Mesodermal cell (in vitro differentiated cells): Measurements from ENCODE around the gene FAS. TPM values are rescaled to one million over a fixed set of nuclear protein-coding genes. Genes with fewer than 3 reads are reported as not detected.

ENCODE experiments used
- H3K27ac ChIP-seq: 2 replicates; pipeline ENCODE4 v1.7.0; 2013; ENCODE audit warnings: mild to moderate bottlenecking, low read depth, low read length, moderate library complexity; ENCODE audit not compliant: severe bottlenecking
- H3K36me3 ChIP-seq: 2 replicates; pipeline ENCODE4 v1.7.1; 2013; ENCODE audit warnings: mild to moderate bottlenecking, low read length, moderate library complexity; ENCODE audit not compliant: control insufficient read depth, insufficient read depth
- H3K4me1 ChIP-seq: one replicate; pipeline ENCODE4 v1.7.1; 2013; ENCODE audit warnings: mild to moderate bottlenecking, low read length; ENCODE audit not compliant: insufficient read depth, control insufficient read depth, poor library complexity, severe bottlenecking
- H3K4me3 ChIP-seq: 2 replicates; pipeline ENCODE4 v1.7.0; 2013; ENCODE audit warnings: low read length, control low read depth, mild to moderate bottlenecking; ENCODE audit not compliant: insufficient read depth, poor library complexity, severe bottlenecking; ENCODE audit errors: extremely low read depth
- H3K9me3 ChIP-seq: 2 replicates; pipeline ENCODE4 v1.7.1; 2013; ENCODE audit warnings: mild to moderate bottlenecking, low read length, moderate library complexity; ENCODE audit not compliant: control insufficient read depth
- WGBS, 2 experiments: methylation state at CpG; one replicate each; pipeline ENCODE4 v1.1.5; 2013; ENCODE audit warnings: missing lambda C conversion rate in 2 of 2; ENCODE audit not compliant: insufficient coverage in 2 of 2; 5-methylcytosine and 5-hydroxymethylcytosine counted together
- polyA plus RNA-seq, 2 experiments: library from polyadenylated mRNA; stranded (reverse); fragments of 50-300 nt; gene quantifications; one replicate each; pipeline ENCODE4 v1.2.3, GENCODE V29; 2013

FAS gene
- 10.2 TPM for polyA plus RNA-seq (2013, experiment 1 of 2)
- 8.8 TPM for polyA plus RNA-seq (2013, experiment 2 of 2)

DNA sequence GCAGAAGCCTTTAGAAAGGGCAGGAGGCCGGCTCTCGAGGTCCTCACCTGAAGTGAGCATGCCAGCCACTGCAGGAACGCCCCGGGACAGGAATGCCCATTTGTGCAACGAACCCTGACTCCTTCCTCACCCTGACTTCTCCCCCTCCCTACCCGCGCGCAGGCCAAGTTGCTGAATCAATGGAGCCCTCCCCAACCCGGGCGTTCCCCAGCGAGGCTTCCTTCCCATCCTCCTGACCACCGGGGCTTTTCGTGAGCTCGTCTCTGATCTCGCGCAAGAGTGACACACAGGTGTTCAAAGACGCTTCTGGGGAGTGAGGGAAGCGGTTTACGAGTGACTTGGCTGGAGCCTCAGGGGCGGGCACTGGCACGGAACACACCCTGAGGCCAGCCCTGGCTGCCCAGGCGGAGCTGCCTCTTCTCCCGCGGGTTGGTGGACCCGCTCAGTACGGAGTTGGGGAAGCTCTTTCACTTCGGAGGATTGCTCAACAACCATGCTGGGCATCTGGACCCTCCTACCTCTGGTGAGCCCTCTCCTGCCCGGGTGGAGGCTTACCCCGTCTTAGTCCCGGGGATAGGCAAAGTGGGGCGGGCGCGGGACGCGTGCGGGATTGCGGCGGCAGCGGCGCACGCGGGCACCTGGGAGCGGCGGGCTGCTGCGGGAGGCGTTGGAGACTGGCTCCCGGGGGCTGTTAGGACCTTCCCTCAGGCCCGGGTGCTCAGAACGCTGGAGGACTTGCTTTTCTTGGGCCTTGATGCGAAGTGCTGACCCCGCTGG lies at the start of gene FAS:
TSS of gene FAS (plus strand) at position 415 of the 777 bp plus-strand sequence. CDS start at position 494, 79 bp downstream.
- 0 to 1% methylated on average over 38 to 44 of the region's 51 CpGs for WGBS, 2 experiments
- H3K4me3 ChIP-seq, result peak within 1 kb of the TSS; percentile 88
- peaks cover 12% of the 10 kb centered on the region for H3K4me1 ChIP-seq
- no peaks in the 10 kb centered on the region for H3K9me3 ChIP-seq
- H3K36me3 ChIP-seq, result no peaks in the 10 kb centered on the region
- H3K27ac ChIP-seq, result peak within 1 kb of the TSS; percentile 51

DNA sequence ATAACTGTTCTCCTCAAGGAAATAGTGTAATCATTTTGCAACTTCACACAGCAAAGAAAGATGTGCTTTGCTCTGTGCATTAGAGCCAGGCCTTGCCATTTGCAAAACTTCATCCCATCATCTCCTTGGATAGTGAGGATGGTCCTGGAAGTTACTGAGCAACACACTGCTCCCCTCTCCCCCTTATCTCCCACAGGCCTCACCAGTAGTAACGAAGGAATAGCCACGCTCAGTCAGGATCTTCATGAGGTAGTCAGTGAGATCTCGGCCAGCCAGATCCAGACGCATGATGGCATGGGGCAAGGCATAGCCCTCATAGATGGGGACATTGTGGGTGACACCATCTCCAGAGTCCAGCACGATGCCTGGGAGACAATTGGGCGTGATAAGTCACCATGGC lies 49.6 kb upstream of the FAS start:
- Histone ChIP-seq H3K4me1 (no peaks in the 10 kb centered on the region), H3K9me3 (no peaks in the 10 kb centered on the region), H3K4me3 (no peak overlapping the region), H3K27ac (no peak overlapping the region), H3K36me3 (peaks cover 53% of the 10 kb centered on the region)
- WGBS, 2 experiments, result 92 to 93% methylated on average over 6 of the region's 6 CpGs

DNA sequence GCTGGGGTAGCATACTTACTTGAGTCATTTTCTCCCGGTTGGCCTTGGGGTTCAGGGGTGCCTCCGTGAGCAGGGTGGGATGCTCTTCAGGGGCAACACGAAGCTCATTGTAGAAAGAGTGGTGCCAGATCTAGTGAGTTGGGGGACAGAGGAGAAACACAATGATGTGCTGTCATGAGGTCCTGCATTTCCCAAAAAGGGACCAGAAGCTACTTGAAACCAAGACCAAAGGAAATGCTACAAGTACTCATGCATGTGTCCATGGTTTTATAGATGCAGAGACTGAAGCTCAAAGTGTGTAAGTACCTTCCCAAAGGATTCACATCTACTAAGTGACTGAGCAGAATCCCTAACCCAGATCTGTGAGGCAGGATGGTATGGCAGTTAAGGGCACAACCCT lies 46.8 kb upstream of the FAS start:
- no peak overlapping the region for H3K27ac ChIP-seq
- 100% methylated on average over 1 to 3 of the region's 3 CpGs for WGBS, 2 experiments
- H3K9me3 ChIP-seq, result no peaks in the 10 kb centered on the region
- H3K36me3 ChIP-seq, result peaks cover 45% of the 10 kb centered on the region
- no peak overlapping the region for H3K4me3 ChIP-seq
- H3K4me1 ChIP-seq, result no peaks in the 10 kb centered on the region

DNA sequence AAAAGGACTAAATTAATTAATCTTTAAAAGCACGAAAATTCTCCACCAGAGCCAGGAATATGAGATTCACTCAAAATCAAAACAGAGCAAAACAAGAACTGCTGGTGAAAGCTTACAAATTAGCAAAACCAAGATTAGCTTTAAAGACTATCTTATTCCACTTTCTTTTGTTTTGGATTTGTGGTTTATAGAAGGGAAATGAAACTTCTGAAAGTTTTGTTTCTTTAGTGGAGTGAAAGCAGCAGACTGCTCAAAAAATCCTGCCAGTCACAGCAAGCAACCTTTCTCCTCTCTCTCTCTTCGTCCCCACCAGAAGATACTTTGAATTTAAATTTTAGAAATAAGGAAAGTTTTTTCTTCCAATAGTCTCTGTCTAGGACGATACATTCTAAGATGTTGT lies 45.8 kb upstream of the FAS start:
- Histone ChIP-seq H3K4me3 (no peak overlapping the region), H3K9me3 (no peaks in the 10 kb centered on the region), H3K4me1 (no peaks in the 10 kb centered on the region), H3K36me3 (peaks cover 40% of the 10 kb centered on the region), H3K27ac (no peak overlapping the region)
- 88% methylated on average over 1 of the region's 3 CpGs; no CpG with 5 or more reads in 1 of the 2 experiments for WGBS, 2 experiments

DNA sequence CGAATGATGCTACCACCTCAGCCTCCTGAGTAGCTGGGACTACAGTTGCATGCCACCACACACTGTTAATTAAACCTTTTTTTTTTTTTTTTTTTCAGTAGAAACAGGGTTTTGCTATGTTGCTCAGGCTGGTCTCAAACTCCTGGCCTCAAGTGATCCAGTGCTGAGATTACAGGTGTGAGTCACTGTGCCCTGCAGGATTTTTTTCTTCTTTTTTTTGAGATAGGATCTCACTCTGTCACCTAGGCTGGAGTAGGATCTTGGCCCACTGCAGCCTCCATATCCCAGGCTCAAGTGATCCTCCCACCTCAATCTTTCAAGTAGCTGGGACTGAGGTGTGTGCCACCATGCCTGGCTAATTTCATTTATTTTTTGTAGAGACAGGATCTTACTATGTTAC lies 44.4 kb upstream of the FAS start:
- no peak overlapping the region for H3K27ac ChIP-seq
- 100% methylated on average over 1 of the region's 1 CpG; no CpG with 5 or more reads in 1 of the 2 experiments for WGBS, 2 experiments
- peaks cover 31% of the 10 kb centered on the region for H3K36me3 ChIP-seq
- H3K4me1 ChIP-seq, result peaks cover 4% of the 10 kb centered on the region
- no peak overlapping the region for H3K4me3 ChIP-seq
- H3K9me3 ChIP-seq, result no peaks in the 10 kb centered on the region

DNA sequence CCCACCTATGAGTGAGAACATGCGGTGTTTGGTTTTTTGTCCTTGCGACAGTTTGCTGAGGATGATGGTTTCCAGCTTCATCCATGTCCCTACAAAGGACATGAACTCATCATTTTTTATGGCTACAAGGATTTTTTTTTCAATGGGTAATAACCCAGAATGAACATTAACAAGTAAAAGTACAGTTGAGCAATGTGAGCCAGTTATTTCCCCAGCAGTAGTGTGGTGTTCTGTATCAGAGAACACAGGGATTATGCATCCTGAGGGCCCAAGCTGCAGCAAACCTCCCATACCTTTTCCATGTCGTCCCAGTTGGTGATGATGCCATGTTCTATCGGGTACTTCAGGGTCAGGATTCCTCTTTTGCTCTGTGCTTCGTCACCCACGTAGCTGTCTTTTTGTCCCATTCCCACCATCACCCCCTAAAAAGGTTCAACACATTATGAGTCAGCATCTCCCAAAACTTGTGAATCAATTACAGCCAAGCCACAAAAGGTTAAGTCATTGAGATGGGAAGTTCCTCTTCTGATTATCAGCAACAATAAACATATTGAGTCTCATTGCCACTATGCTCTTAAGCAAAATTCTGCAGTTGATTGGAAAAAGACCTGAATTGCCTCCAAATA lies 43.5 kb upstream of the FAS start:
- H3K27ac ChIP-seq, result no peak overlapping the region
- WGBS, 2 experiments, result 88 to 100% methylated on average over 1 to 4 of the region's 6 CpGs
- peaks cover 10% of the 10 kb centered on the region for H3K4me1 ChIP-seq
- no peak overlapping the region for H3K4me3 ChIP-seq
- peaks cover 30% of the 10 kb centered on the region for H3K36me3 ChIP-seq
- H3K9me3 ChIP-seq, result no peaks in the 10 kb centered on the region

DNA sequence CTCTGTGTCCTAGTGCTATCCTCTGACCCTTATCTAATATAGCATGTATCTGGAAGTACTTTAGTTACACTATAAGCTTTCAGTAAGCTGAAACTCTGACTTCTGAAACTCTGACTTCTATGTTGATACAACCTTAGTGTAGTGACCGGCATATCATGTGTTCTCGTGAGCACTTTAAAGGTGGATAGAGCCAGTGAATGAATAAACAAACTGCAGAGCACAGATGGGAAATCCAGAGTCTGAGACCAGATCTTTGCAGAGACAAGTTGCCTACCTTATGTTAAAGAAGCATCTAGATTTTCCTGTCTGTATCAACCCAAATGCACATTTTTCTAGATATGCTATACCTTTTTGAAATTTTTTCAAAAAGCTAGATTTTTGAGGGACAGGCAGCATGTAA lies 41.5 kb upstream of the FAS start:
- Histone ChIP-seq H3K4me3 (no peak overlapping the region), H3K36me3 (peaks cover 15% of the 10 kb centered on the region), H3K9me3 (no peaks in the 10 kb centered on the region), H3K4me1 (peaks cover 11% of the 10 kb centered on the region), H3K27ac (no peak overlapping the region)
- WGBS, 2 experiments, result 100% methylated on average over 2 of the region's 2 CpGs

DNA sequence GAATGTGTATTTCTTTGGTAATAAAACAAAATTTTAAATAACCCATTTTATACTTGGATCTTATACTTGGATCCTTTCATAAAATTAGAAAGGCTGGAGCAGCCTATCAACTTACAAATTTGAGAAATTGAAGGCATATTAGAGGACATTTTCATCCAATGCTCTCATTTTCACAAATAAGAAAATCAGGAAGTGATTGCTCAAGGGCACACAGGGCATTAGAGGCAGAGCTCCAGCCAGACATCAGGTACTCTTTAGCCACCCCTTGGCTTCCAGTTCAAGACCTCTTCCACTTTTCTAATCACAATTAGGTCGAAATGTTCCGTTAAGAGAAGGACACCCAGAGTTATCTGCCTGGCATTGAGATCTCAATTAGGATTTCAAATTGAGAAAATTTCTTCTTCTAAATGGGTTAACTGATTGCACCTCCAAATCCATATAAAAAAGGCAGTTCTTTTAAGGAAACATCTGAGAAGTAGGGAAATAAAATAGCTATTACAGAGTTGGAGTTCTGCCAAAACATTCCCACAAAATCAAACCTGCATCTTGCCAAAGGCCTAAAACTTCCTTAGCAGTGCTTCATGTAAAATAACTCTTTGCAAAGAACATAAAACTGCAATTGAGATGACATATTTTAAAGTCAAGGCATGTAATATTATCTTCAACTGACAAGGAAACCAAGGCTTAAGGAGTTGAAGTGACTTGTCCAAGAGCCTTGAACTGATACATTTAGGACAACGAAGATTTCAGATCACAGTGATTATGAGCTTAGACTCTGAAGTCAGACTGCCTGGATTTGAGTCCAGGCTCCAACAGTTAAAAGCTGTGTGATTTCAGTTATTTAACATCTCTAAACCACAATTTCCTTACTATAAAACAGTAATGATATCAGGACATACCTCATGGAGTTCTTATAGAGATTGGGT lies 40.4 kb upstream of the FAS start:
- H3K4me1 ChIP-seq, result peaks cover 11% of the 10 kb centered on the region
- H3K36me3 ChIP-seq, result peaks cover 13% of the 10 kb centered on the region
- H3K4me3 ChIP-seq, result no peak overlapping the region
- WGBS, 2 experiments, result 89 to 97% methylated on average over 3 of the region's 3 CpGs
- no peaks in the 10 kb centered on the region for H3K9me3 ChIP-seq
- no peak overlapping the region for H3K27ac ChIP-seq

DNA sequence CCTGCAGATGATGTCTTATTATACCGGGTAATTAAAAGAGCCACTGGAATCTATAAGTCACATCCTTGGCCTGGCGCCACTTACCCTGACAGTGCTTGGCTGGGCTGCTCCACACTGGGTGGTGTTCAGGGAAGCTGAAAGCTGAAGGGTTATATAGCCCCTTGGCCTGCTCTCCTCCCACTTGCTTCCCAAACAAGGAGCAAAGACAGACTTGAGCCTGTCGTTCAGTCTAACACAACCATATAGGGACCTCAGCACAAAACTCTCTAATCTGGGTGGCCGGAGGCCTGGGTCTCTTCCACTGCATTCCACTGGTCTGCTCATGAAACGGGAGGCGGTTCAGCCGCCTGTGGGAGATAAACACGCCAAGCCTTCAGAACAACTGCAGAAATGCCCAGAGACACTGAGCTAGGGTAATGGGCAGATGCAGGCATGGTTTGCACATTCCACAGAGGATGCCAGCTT lies 37.9 kb upstream of the FAS start, which contains the start of gene ACTA2:
TSS of gene ACTA2 (minus strand) at position 127 of the 465 bp plus-strand sequence. CDS start 3,843 bp downstream, outside the sequence.
- H3K36me3 ChIP-seq, result peaks cover 3% of the 10 kb centered on the region
- H3K4me3 ChIP-seq, result peak within 1 kb of the TSS; percentile 9
- peak within 1 kb of the TSS; percentile 36 for H3K27ac ChIP-seq
- peaks cover 11% of the 10 kb centered on the region for H3K4me1 ChIP-seq
- no peaks in the 10 kb centered on the region for H3K9me3 ChIP-seq
- 86 to 89% methylated on average over 3 to 7 of the region's 8 CpGs for WGBS, 2 experiments

DNA sequence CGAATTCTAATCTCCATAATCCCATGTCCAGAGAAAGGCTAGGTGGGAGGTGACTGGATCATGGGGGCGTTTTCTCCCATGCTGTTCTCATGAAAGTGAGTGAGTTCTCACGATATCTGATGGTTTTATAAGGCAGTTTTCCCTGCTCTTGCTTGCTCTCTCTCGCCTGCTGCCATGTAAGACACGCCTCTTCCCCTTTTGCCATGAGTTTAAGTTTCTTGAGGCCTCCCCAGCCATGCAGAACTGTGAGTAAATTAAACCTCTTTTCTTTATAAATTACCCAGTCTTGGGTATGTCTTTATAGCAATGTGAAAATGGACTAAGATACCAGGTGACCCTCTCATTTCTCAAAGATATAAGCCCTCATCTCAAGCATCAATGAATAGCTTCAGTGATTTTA lies 36.9 kb upstream of the FAS start:
- no peak overlapping the region for H3K27ac ChIP-seq
- H3K4me1 ChIP-seq, result peaks cover 11% of the 10 kb centered on the region
- 83 to 100% methylated on average over 1 to 2 of the region's 5 CpGs for WGBS, 2 experiments
- no peak overlapping the region for H3K4me3 ChIP-seq
- H3K36me3 ChIP-seq, result peaks cover 3% of the 10 kb centered on the region
- no peaks in the 10 kb centered on the region for H3K9me3 ChIP-seq
